Heart left ventricle (tissue), 16 donors: Measurements from ENCODE around the gene CRIP2. TPM values are rescaled to one million over a fixed set of nuclear protein-coding genes. Genes with fewer than 3 reads are reported as not detected.

ENCODE experiments used
- ATAC-seq, 4 donors: fragments of 200-7000 bp; cut with Tn5 transposase; one replicate each; pipeline ENCODE4 v1.9.1; 2020 to 2022; ENCODE audit warnings: moderate library complexity in 4 of 4, mild to moderate bottlenecking in 3 of 4, moderate number of reproducible peaks in 1 of 4
- DNase-seq, 5 donors: peaks; one replicate each; pipeline ENCODE4 v3.0.0-alpha.2; 2020
- H3K27ac ChIP-seq, 12 donors: fragments of 200-600 bp; sonication (generic) in 4 of 12; one replicate each; pipeline versions ENCODE4 v1.5.0 to v1.8.0; 2016 to 2022; ENCODE audit warnings: mild to moderate bottlenecking in 2 of 12
- H3K27me3 ChIP-seq, 9 donors: fragments of 200-600 bp; sonication (generic) in 2 of 9; one replicate each; pipeline versions ENCODE4 v1.5.1 to v1.8.0; 2016 to 2022; ENCODE audit warnings: mild to moderate bottlenecking in 3 of 9
- H3K36me3 ChIP-seq, 9 donors: fragments of 200-600 bp; sonication (generic) in 2 of 9; one replicate each; pipeline versions ENCODE4 v1.5.0 to v1.8.0; 2018 to 2022; ENCODE audit warnings: mild to moderate bottlenecking in 2 of 9
- H3K4me1 ChIP-seq, 12 donors: fragments of 200-600 bp; sonication (generic) in 4 of 12; one replicate each; pipeline versions ENCODE4 v1.5.0 to v1.8.0; 2016 to 2022; ENCODE audit warnings: mild to moderate bottlenecking in 3 of 12
- H3K4me3 ChIP-seq, 12 donors: fragments of 200-600 bp; sonication (generic) in 4 of 12; one replicate each; pipeline versions ENCODE4 v1.5.0 to v1.8.0; 2017 to 2022; ENCODE audit warnings: mild to moderate bottlenecking in 9 of 12, moderate library complexity in 4 of 12
- H3K9me3 ChIP-seq, 12 donors: fragments of 200-600 bp; sonication (generic) in 4 of 12; one replicate each; pipeline versions ENCODE4 v1.5.0 to v1.8.0; 2016 to 2022; ENCODE audit warnings: mild to moderate bottlenecking in 1 of 12
- CTCF ChIP-seq, 12 donors: fragments of 200-600 bp; sonication (generic) in 4 of 12; IDR thresholded peaks; one replicate each; pipeline versions ENCODE4 v1.5.0 to v1.8.0; 2018 to 2022; ENCODE audit warnings: antibody characterized with exemption in 12 of 12, mild to moderate bottlenecking in 5 of 12
- POLR2A ChIP-seq, 2 donors: fragments of 450-650 bp; IDR thresholded peaks; one replicate each; pipeline ENCODE4 v1.6.1; 2017; ENCODE audit warnings: antibody characterized with exemption in 2 of 2, mild to moderate bottlenecking in 2 of 2, moderate library complexity in 2 of 2
- WGBS, 4 donors: extraction: QIAGEN DNeasy Blood & Tissue Kit in 2 of 4; methylation state at CpG; one replicate each; pipeline versions ENCODE4 v1.1.5 to v1.1.7; 2013 to 2018; 5-methylcytosine and 5-hydroxymethylcytosine counted together
- intact Hi-C, 10 donors: fragments of 100-400 bp; cut with DNase I; formaldehyde crosslinking; loops; one replicate each; pipeline versions ENCODE4 v1.11.1 to v1.14.2; 2022
- polyA plus RNA-seq, 2 donors: library from polyadenylated mRNA; stranded (reverse); fragments of 200-250 nt; gene quantifications; one replicate each; pipeline ENCODE4 v1.2.3, GENCODE V29; 2013
- total RNA-seq, 9 donors: library from RNA; depleted of rRNA in 2 of 9; stranded (reverse); fragments of >200 nt in 2 of 9; fragmentation: NEBNext Ultra II Directional in 3 of 9; extraction: Animal tissue kit (Norgen Biotek cat#: 25700) in 3 of 9; gene quantifications; one replicate each; pipeline versions ENCODE4 v1.1.0 to v1.2.4, GENCODE V29; 2016 to 2023
- donor health status: ischemic (EF 13 %, LVEDD 7.1; RV severe dilation, severe dysfunction).
- donor health status: healthy with polysubstance abuse.
- donor health status: DM: no; HTN: yes; CAD: no.
- donor health status: DM: no; HTN: no; CAD: no.
- donor health status: ischemic (EF 25% LVEDD 6.9; RV normal size, moderate dysfunction).
- donor health status: ischemic (EF 25% LVEDD 5.7; RV mildly dilated, moderate dysfunction).
- donor health status: healthy.
- donor health status: DM: yes; HTN: yes; CAD: no.
- donor health status: ischemic (EF 35%, LVEDD 5.7; RV mildly dilated, moderate dysfunction).
- donor health status: nonischemic (EF 11% LVEDD 7.7; RV severe dilation, severe dysfunction).
- donor health status: DM: yes; HTN: yes; CAD: no.
- donor health status: PGD.
- donor health status: ischemic (EF 29% LVEDD 5.4; RV normal size, mild dysfunction).
- donor health status: nonischemic (EF 23%, LVEDD 6.1; RV moderate dilation, normal function).

Gene CRIP2
- total and polyA plus RNA-seq, 11 donors: 695 to 1,715 (median 851) TPM

GRCh38 chr14:105502446-105503295 is 28.1 kb downstream of the CRIP2 start:
- WGBS, 4 donors: 81 to 85% (median 82%) methylated on average over 18 of the region's 18 CpGs
- Histone ChIP-seq H3K9me3 (no peaks in the 10 kb centered on the region), H3K4me1 (no peaks in the 10 kb centered on the region), H3K36me3 (peaks cover 0 to 5% (median 0%) of the 10 kb centered on the region in 9 donors), H3K4me3 (no peak overlapping the region), H3K27me3 (peaks cover 0 to under 1% (median 0%) of the 10 kb centered on the region in 9 donors), H3K27ac (no peak overlapping the region)
- DNase-seq: no peak
- intact Hi-C loops: no loop called here
- TF ChIP-seq CTCF (IDR thresholded peaks at IDR 0.05): no peak
- TF ChIP-seq POLR2A (IDR thresholded peaks at IDR 0.05): no peak
- ATAC-seq: no peak

DNA sequence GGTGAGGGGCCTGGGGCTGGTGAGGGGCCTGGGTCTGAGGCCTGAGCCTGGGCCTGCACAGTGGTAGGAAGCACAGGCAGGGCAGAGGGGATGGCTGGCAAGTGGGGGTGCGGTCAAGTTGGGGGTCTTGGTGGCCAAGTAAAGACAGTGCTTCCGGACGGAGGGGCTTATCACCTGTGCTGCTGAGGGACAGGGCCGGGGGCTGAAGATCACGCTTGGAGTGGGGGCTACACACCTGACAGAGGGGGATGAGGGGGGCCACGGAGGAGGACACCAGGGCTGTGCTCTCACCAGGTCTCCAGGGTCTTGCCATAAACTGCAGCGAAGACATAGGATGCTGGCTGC is 28.6 kb downstream of the CRIP2 start:
- Histone ChIP-seq H3K27me3 (peaks cover 0 to 7% (median 0%) of the 10 kb centered on the region in 9 donors), H3K36me3 (peaks cover 0 to 5% (median 0%) of the 10 kb centered on the region in 9 donors), H3K4me1 (no peaks in the 10 kb centered on the region), H3K27ac (no peak overlapping the region), H3K4me3 (no peak overlapping the region), H3K9me3 (no peaks in the 10 kb centered on the region)
- 84 to 96% (median 86%) methylated on average over 7 of the region's 7 CpGs for WGBS, 4 donors
- intact Hi-C loops: no loop called here
- ATAC-seq (no peak), DNase-seq (no peak)
- no peak for TF ChIP-seq CTCF (IDR thresholded peaks at IDR 0.05)
- TF ChIP-seq POLR2A (IDR thresholded peaks at IDR 0.05): no peak

GRCh38 chr14:105503935-105504692 is 29.5 kb downstream of the CRIP2 start:
- Histone ChIP-seq H3K36me3 (no peaks in the 10 kb centered on the region), H3K4me3 (no peak overlapping the region), H3K4me1 (no peaks in the 10 kb centered on the region), H3K27me3 (peaks cover 0 to 14% (median 0%) of the 10 kb centered on the region in 9 donors), H3K27ac (no peak overlapping the region), H3K9me3 (no peaks in the 10 kb centered on the region)
- intact Hi-C loops: no loop called here
- ATAC-seq (no peak), DNase-seq (no peak)
- TF ChIP-seq POLR2A (IDR thresholded peaks at IDR 0.05): no peak
- no peak for TF ChIP-seq CTCF (IDR thresholded peaks at IDR 0.05)
- WGBS, 4 donors: 74 to 86% (median 81%) methylated on average over 22 to 29 of the region's 29 CpGs

DNA sequence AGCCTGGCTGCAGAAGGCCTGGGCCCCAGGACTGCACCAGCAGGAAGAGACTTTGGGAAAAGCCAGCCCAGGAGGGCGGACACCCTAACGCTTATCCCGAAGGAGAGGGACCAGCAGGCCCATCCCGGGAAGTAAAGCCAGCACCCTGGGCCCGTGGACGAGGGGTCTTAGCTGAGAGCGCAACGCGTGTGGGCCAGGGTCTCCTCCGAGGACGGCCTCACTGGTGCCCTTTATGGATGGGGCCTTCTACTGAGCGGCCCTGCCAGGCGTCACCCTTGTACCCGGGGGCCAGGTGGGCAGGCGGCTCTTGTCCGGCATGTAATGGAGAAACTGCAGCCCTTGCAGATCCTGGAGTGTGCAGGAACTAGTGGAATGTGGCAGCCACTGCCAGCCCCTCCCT is 30.5 kb downstream of the CRIP2 start:
- no peaks in the 10 kb centered on the region for H3K9me3 ChIP-seq
- DNase-seq (no peak), ATAC-seq (no peak)
- intact Hi-C loops: no loop called here
- H3K27me3 ChIP-seq: peaks cover 0 to 21% (median 4%) of the 10 kb centered on the region in 9 donors
- no peak overlapping the region for H3K4me3 ChIP-seq
- TF ChIP-seq CTCF (IDR thresholded peaks at IDR 0.05) (no peak), POLR2A (IDR thresholded peaks at IDR 0.05) (no peak)
- no peak overlapping the region for H3K27ac ChIP-seq
- H3K4me1 ChIP-seq: no peaks in the 10 kb centered on the region
- WGBS, 4 donors: 85 to 93% (median 89%) methylated on average over 3 to 16 of the region's 16 CpGs
- H3K36me3 ChIP-seq: no peaks in the 10 kb centered on the region
